IMR-90 (cell line): ENCODE data around the gene INPP5F. TPM values are rescaled to one million over a fixed set of nuclear protein-coding genes. Genes with fewer than 3 reads are reported as not detected.

Source experiments
- ATAC-seq: fragments of 200-7000 bp; cut with Tn5 transposase; 2 replicates; pipeline ENCODE4 v1.9.1; 2020; ENCODE audit warnings: low read depth, mild to moderate bottlenecking, moderate library complexity
- BruUV-seq: library from RNA; stranded (reverse); fragments of 400-500 nt; replicated peaks from 2 replicates; lab custom pipeline; 2021; lab: Mats Ljungman, UMichigan
- CTCF ChIA-PET: fragments of 300-600 bp; formaldehyde crosslinking; extraction: SDS; loops from one replicate; lab custom pipeline; 2021; ENCODE audit warnings: antibody characterized with exemption; lab: Yijun Ruan, JAX
- POLR2A ChIA-PET: fragments of 300-600 bp; sonication (Branson Sonifier 250); formaldehyde crosslinking; loops from one replicate; lab custom pipeline; 2022; ENCODE audit warnings: antibody characterized with exemption; ENCODE audit not compliant: unreplicated experiment; lab: Charles Lee
- DNase-seq: peaks from one replicate; pipeline ENCODE4 v3.0.0; 2013
- H2AFZ ChIP-seq: replicated peaks from 2 replicates; pipeline ENCODE3; 2013; ENCODE audit warnings: low read length, mild to moderate bottlenecking; ENCODE audit not compliant: poor library complexity
- H2AK5ac ChIP-seq: 2 replicates; pipeline ENCODE4 v1.6.1; 2013; ENCODE audit warnings: low read depth, low read length, inconsistent platforms
- H2AK9ac ChIP-seq: replicated peaks from 2 replicates; pipeline ENCODE3; 2013; ENCODE audit warnings: mild to moderate bottlenecking, low read depth, low read length, moderate library complexity; ENCODE audit not compliant: poor library complexity
- H2BK120ac ChIP-seq: 2 replicates; pipeline ENCODE4 v1.6.1; 2013; ENCODE audit warnings: low read depth, low read length, inconsistent platforms
- H2BK15ac ChIP-seq: 3 replicates; pipeline ENCODE4 v1.6.1; 2013; ENCODE audit warnings: low read depth, low read length, inconsistent platforms
- H2BK20ac ChIP-seq: 2 replicates; pipeline ENCODE4 v1.6.1; 2013; ENCODE audit warnings: low read depth, mild to moderate bottlenecking, inconsistent platforms, low read length, moderate library complexity
- H2BK5ac ChIP-seq: 2 replicates; pipeline ENCODE4 v1.6.1; 2013; ENCODE audit warnings: mild to moderate bottlenecking, low read depth, low read length, inconsistent platforms; ENCODE audit not compliant: poor library complexity, severe bottlenecking
- H3K14ac ChIP-seq: replicated peaks from 2 replicates; pipeline ENCODE4 v1.6.1; 2013; ENCODE audit warnings: low read depth, low read length, inconsistent platforms
- H3K18ac ChIP-seq: 2 replicates; pipeline ENCODE4 v1.6.1; 2013; ENCODE audit warnings: low read depth, low read length, control low read depth
- H3K23ac ChIP-seq: 2 replicates; pipeline ENCODE4 v1.6.1; 2013; ENCODE audit warnings: low read depth, low read length, inconsistent platforms
- H3K27ac ChIP-seq: 2 replicates; pipeline ENCODE4 v1.5.1; 2013; ENCODE audit warnings: mild to moderate bottlenecking, control low read depth, low read length; ENCODE audit not compliant: insufficient read depth
- H3K27me3 ChIP-seq: 2 replicates; pipeline ENCODE4 v1.6.1; 2013; ENCODE audit warnings: low read length; ENCODE audit not compliant: control insufficient read depth, insufficient read depth
- H3K36me3 ChIP-seq: 2 replicates; pipeline ENCODE4 v1.6.1; 2013; ENCODE audit warnings: low read length, mixed read lengths; ENCODE audit not compliant: control insufficient read depth, insufficient read depth
- H3K4ac ChIP-seq: 2 replicates; pipeline ENCODE4 v1.6.1; 2013; ENCODE audit warnings: low read depth, low read length, inconsistent platforms
- H3K4me1 ChIP-seq: 2 replicates; pipeline ENCODE4 v1.6.1; 2013; ENCODE audit warnings: low read length, mixed read lengths; ENCODE audit not compliant: control insufficient read depth, insufficient read depth
- H3K4me2 ChIP-seq: 2 replicates; pipeline ENCODE4 v1.6.1; 2013; ENCODE audit warnings: low read depth, mild to moderate bottlenecking, control low read depth, low read length, moderate library complexity
- H3K4me3 ChIP-seq: 2 replicates; pipeline ENCODE4 v1.5.1; 2013; ENCODE audit warnings: low read depth, mild to moderate bottlenecking, control low read depth, low read length, moderate library complexity; ENCODE audit not compliant: insufficient read depth
- H3K56ac ChIP-seq: 2 replicates; pipeline ENCODE4 v1.6.1; 2013; ENCODE audit warnings: low read length, inconsistent platforms; ENCODE audit not compliant: insufficient read depth; ENCODE audit errors: extremely low read depth
- H3K79me1 ChIP-seq, 2 experiments: 2 replicates each; pipeline ENCODE4 v1.6.1; 2013; ENCODE audit warnings: low read length in 2 of 2, inconsistent platforms in 1 of 2, low read depth in 1 of 2
- H3K9ac ChIP-seq: 2 replicates; pipeline ENCODE4 v1.6.1; 2013; ENCODE audit warnings: low read depth, low read length, control low read depth
- H3K9me1 ChIP-seq: 2 replicates; pipeline ENCODE4 v1.6.1; 2013; ENCODE audit warnings: low read length, inconsistent platforms; ENCODE audit not compliant: insufficient read depth
- H3K9me3 ChIP-seq: 2 replicates; pipeline ENCODE4 v1.6.1; 2013; ENCODE audit warnings: low read length; ENCODE audit not compliant: control insufficient read depth, insufficient read depth
- H4K20me1 ChIP-seq: 2 replicates; pipeline ENCODE4 v1.6.1; 2013; ENCODE audit warnings: low read length, inconsistent platforms; ENCODE audit not compliant: insufficient read depth
- H4K5ac ChIP-seq: 2 replicates; pipeline ENCODE4 v1.6.1; 2013; ENCODE audit warnings: mild to moderate bottlenecking, low read depth, low read length, control low read depth
- H4K8ac ChIP-seq, 2 experiments: 2 replicates each; pipeline ENCODE4 v1.6.1; 2013; ENCODE audit warnings: low read depth in 2 of 2, low read length in 2 of 2, control low read depth in 1 of 2, inconsistent platforms in 1 of 2
- H4K91ac ChIP-seq: 2 replicates; pipeline ENCODE4 v1.6.1; 2013; ENCODE audit warnings: low read depth, low read length, inconsistent platforms; ENCODE audit not compliant: insufficient read depth
- CEBPB ChIP-seq: IDR thresholded peaks from 2 replicates; pipeline ENCODE4 v1.6.1; 2012; ENCODE audit warnings: low read depth, low read length, improper control_type of control experiment
- FOS ChIP-seq: fragments of 150-350 bp; IDR thresholded peaks from 2 replicates; pipeline ENCODE4 v1.6.1; 2016; ENCODE audit warnings: low read depth, low read length
- MAZ ChIP-seq: IDR thresholded peaks from 2 replicates; pipeline ENCODE4 v1.6.1; 2012; ENCODE audit warnings: low read depth, mild to moderate bottlenecking, low read length, improper control_type of control experiment, moderate library complexity, borderline replicate concordance
- MXI1 ChIP-seq: IDR thresholded peaks from 2 replicates; pipeline ENCODE4 v1.6.1; 2012; ENCODE audit warnings: low read depth, mild to moderate bottlenecking, low read length, moderate library complexity, borderline replicate concordance
- NFE2L2 ChIP-seq: fragments of 150-350 bp; IDR thresholded peaks from 2 replicates; pipeline ENCODE4 v1.6.1; 2016; ENCODE audit warnings: low read depth, mild to moderate bottlenecking, low read length
- POLR2A ChIP-seq: IDR thresholded peaks from 2 replicates; pipeline ENCODE4 v1.6.1; 2012; ENCODE audit warnings: mild to moderate bottlenecking, low read depth, low read length
- RAD21 ChIP-seq: IDR thresholded peaks from 2 replicates; pipeline ENCODE4 v1.6.1; 2012; ENCODE audit warnings: low read length, improper control_type of control experiment
- SMC3 ChIP-seq: fragments of 150-350 bp; IDR thresholded peaks from 2 replicates; pipeline ENCODE4 v1.6.1; 2016; ENCODE audit warnings: low read depth, mild to moderate bottlenecking, antibody characterized with exemption, low read length, moderate library complexity
- WGBS, 2 experiments: methylation state at CpG; one replicate each; pipeline versions ENCODE4 v1.1.5 to v1.1.7; 2013; ENCODE audit warnings: missing lambda C conversion rate in 2 of 2; ENCODE audit not compliant: insufficient read length in 1 of 2; ENCODE audit errors: extremely low coverage in 2 of 2; 5-methylcytosine and 5-hydroxymethylcytosine counted together
- dilution Hi-C: fragments of 300-500 bp; cut with HindIII; formaldehyde crosslinking; loops from one replicate; pipeline ENCODE4 v1.14.3; 2018; ENCODE audit warnings: low sequenced_read_pairs; ENCODE audit not compliant: unreplicated experiment
- in situ Hi-C: fragments of 300-500 bp; cut with MboI; formaldehyde crosslinking; loops from 3 replicates; pipeline ENCODE4 v1.14.3; 2019; ENCODE audit warnings: low sequenced_read_pairs, inconsistent platforms, mixed read lengths
- intact Hi-C: fragments of 100-400 bp; cut with micrococcal nuclease; formaldehyde crosslinking; loops from 2 replicates; pipeline ENCODE4 v1.10.0; 2022
- polyA plus RNA-seq, 3 experiments: library from polyadenylated mRNA; depleted of rRNA; stranded (reverse); fragments of >200 nt; gene quantifications; 2 replicates each; pipeline ENCODE4 v1.2.3, GENCODE V29; 2012; ENCODE audit warnings: low replicate concordance in 1 of 3
- total RNA-seq: library from RNA; depleted of rRNA; stranded (reverse); fragments of >200 nt; gene quantifications from 2 replicates; pipeline ENCODE4 v1.2.3, GENCODE V29; 2012
- TF ChIP-seq, protein P1 (sequence below): fragments of 150-350 bp; IDR thresholded peaks from 2 replicates; pipeline ENCODE4 v1.6.1; 2017; ENCODE audit warnings: mild to moderate bottlenecking, antibody characterized with exemption, low read length, low read depth
- TF ChIP-seq, protein P2 (sequence below): conservative IDR thresholded peaks from 2 replicates; pipeline ENCODE4 v1.5.1; 2012; ENCODE audit warnings: mild to moderate bottlenecking, low read depth, low read length, improper control_type of control experiment
- TF ChIP-seq, protein P3 (sequence below): fragments of 150-350 bp; IDR thresholded peaks from 2 replicates; pipeline ENCODE4 v1.6.1; 2016; ENCODE audit warnings: low read depth, mild to moderate bottlenecking, low read length, moderate library complexity, borderline replicate concordance

Gene INPP5F
- total and polyA plus RNA-seq, 2 of the 4 experiments (the other 2 are of a cell fraction) = 19.0 to 29.6 TPM

- no peak overlapping the region for H3K23ac ChIP-seq
- H4K5ac ChIP-seq = no peak overlapping the region
- dilution Hi-C loops = no loop called here
- no peak overlapping the region for H2AFZ ChIP-seq
- H3K79me1 ChIP-seq = peaks cover 0 to 14% of the 10 kb centered on the region in 2 experiments; a peak in 3 of 4 replicates
- BruUV-seq = no TSS peak
- H3K4me1 ChIP-seq = peaks cover 4% of the 10 kb centered on the region; the same call in 1 of the 2 replicates
- ChIA-PET POLR2A (no interaction called here), CTCF (interaction anchor here (1.1 kb wide), 1 partner anchor 31 kb away, joined by 3 read pairs; no protein-coding TSS in a partner anchor)
- no peak overlapping the region for H2AK9ac ChIP-seq
- no peak overlapping the region for H2BK120ac ChIP-seq
- no peak overlapping the region for H4K91ac ChIP-seq
- H2AK5ac ChIP-seq = no peak overlapping the region
- H3K9ac ChIP-seq = no peak overlapping the region
- H3K4me2 ChIP-seq = no peak overlapping the region
- H4K8ac ChIP-seq = no peak overlapping the region
- H4K20me1 ChIP-seq = no peaks in the 10 kb centered on the region
- H3K4ac ChIP-seq = no peak overlapping the region
- H3K18ac ChIP-seq = no peak overlapping the region
- H2BK20ac ChIP-seq = no peak overlapping the region
- ATAC-seq (no peak), DNase-seq (no peak)
- H2BK5ac ChIP-seq = no peak overlapping the region
- no peak overlapping the region for H3K56ac ChIP-seq
- no peaks in the 10 kb centered on the region for H3K36me3 ChIP-seq
- H3K9me3 ChIP-seq = no peaks in the 10 kb centered on the region
- no peak for TF ChIP-seq POLR2A
- TF ChIP-seq, protein P1, sequence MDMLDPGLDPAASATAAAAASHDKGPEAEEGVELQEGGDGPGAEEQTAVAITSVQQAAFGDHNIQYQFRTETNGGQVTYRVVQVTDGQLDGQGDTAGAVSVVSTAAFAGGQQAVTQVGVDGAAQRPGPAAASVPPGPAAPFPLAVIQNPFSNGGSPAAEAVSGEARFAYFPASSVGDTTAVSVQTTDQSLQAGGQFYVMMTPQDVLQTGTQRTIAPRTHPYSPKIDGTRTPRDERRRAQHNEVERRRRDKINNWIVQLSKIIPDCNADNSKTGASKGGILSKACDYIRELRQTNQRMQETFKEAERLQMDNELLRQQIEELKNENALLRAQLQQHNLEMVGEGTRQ = no peak
- no peak for TF ChIP-seq NFE2L2
- TF ChIP-seq, protein P2, sequence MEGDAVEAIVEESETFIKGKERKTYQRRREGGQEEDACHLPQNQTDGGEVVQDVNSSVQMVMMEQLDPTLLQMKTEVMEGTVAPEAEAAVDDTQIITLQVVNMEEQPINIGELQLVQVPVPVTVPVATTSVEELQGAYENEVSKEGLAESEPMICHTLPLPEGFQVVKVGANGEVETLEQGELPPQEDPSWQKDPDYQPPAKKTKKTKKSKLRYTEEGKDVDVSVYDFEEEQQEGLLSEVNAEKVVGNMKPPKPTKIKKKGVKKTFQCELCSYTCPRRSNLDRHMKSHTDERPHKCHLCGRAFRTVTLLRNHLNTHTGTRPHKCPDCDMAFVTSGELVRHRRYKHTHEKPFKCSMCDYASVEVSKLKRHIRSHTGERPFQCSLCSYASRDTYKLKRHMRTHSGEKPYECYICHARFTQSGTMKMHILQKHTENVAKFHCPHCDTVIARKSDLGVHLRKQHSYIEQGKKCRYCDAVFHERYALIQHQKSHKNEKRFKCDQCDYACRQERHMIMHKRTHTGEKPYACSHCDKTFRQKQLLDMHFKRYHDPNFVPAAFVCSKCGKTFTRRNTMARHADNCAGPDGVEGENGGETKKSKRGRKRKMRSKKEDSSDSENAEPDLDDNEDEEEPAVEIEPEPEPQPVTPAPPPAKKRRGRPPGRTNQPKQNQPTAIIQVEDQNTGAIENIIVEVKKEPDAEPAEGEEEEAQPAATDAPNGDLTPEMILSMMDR = no peak
- no peak for TF ChIP-seq MXI1
- no peak for TF ChIP-seq MAZ
- TF ChIP-seq RAD21 = no peak
- TF ChIP-seq SMC3 = no peak
- TF ChIP-seq, protein P3, sequence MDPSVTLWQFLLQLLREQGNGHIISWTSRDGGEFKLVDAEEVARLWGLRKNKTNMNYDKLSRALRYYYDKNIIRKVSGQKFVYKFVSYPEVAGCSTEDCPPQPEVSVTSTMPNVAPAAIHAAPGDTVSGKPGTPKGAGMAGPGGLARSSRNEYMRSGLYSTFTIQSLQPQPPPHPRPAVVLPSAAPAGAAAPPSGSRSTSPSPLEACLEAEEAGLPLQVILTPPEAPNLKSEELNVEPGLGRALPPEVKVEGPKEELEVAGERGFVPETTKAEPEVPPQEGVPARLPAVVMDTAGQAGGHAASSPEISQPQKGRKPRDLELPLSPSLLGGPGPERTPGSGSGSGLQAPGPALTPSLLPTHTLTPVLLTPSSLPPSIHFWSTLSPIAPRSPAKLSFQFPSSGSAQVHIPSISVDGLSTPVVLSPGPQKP = no peak
- TF ChIP-seq FOS = no peak
- TF ChIP-seq CEBPB = no peak
- 0 out of 2 replicates have a peak, but pooled peaks cover 4% of the 10 kb centered on the region for H3K9me1 ChIP-seq
- H3K14ac ChIP-seq = no peak overlapping the region
- intact Hi-C loops = no loop called here
- no peak overlapping the region for H3K27ac ChIP-seq
- H3K4me3 ChIP-seq = no peak overlapping the region
- in situ Hi-C loops = no loop called here
- H3K27me3 ChIP-seq = no peaks in the 10 kb centered on the region
- WGBS, 2 experiments = no CpG with 5 or more reads among the region's 2 CpGs
- no peak overlapping the region for H2BK15ac ChIP-seq
Observed at GRCh38 chr10:119781498-119781897, 55.6 kb downstream of the INPP5F start.
